ENCODE data around the gene OLFM4.

Gene OLFM4

DNA sequence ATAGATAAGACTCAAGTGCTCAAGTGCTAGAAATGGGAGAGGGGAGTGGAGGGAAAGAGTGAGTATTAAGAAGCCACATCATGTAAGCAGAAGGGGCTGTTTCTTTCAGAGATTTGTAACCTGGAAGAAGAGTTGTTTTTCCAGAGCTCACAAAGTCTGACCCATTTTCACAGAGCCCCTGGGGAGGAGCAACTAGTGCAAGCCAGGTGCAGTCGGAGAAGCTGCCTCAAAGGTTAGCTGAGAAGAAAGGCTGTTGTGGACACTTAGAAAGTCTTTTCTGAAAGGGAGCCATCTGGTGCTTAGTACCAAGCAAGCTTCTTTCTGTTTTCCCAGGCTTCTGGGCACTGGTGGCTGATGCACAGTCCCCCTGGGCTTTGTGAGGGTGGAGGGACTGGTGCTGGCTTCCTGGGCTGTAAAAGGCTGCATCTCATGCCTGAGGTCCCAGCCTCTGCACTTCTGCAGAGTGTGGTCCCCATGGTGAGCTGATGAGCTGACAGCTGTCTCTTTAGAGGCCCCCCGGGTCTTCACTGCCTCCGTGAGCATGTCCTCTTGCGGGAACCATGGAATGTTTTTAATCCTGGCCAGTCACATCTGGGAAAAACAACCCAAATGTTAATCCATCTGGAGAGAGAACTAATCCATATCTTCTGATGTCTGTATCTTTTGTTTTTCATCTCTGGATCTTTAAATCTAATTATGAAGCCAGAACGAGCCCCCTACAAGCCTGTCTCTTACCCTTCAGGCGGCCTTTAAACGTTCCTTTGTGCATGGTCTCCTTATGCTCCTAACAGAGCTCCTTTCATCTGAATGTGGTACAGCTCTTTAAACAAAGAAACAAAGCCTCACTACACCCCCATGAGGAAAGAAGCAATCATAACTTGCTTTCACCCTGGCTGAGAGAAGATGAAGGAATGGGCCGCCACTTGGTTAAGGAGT lies 40.2 kb downstream of the OLFM4 start:
- DNase-seq (ENCODE audit: low spot score) = peak; percentile 4

DNA sequence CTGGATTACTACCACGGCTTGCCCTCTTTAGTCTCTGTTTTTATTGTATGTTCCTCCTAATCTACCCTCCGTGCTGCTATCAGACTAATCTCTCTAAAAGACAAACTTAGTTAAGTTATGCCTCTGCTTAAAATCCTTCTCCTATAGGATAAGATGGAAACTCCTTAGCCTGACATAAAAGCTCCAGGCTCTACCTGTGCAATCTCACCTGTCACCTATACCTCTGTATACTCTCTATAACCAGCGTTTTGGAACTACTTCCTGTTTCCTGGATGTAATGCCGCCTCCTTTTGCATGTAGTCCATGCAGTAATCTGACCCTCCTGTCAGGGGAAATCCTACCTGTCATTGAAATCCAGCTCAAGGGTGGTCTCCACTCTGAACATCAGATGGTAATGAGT lies 41.2 kb downstream of the OLFM4 start:
- DNase-seq (ENCODE audit: low spot score) = no peak

DNA sequence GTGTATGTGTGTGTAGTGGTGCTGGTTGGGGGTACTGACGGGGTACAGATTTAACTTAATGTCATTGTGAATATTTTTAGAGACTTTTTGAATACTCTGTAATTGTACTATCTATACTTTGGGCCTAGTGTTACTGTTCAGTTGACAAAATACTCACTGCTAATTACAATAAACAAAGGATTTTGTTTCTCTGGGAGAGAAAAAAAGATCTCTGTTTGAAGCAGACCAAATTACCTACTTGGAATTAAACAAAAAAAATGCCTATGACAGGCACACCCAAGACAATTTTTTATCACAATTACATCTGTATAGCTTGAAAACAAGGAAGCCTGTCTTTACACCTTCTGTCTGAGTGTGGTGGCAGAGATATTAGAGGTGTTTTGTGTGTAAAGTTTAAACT lies 45.1 kb downstream of the OLFM4 start:
- no peak for DNase-seq (ENCODE audit: low spot score)

DNA sequence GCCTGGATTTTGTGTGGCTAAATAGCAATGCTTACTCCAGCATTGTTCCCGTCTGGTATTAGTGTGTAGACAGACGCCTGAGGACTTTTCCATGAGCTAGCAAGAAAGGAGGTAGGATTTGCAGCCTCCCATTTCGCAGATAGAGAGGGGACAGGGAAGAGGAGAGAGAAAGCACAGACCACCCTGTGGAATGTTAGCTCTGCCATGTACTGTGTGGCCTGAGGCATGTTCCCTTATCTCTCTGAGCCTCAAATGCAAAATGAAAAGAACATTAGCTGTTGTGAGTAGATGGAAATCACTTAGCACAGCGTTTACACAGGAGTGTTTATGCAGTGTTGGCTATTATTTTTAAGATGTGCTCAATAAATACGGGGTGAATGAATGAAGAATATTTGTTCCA lies 45.5 kb downstream of the OLFM4 start:
- no peak for DNase-seq (ENCODE audit: low spot score)

DNA sequence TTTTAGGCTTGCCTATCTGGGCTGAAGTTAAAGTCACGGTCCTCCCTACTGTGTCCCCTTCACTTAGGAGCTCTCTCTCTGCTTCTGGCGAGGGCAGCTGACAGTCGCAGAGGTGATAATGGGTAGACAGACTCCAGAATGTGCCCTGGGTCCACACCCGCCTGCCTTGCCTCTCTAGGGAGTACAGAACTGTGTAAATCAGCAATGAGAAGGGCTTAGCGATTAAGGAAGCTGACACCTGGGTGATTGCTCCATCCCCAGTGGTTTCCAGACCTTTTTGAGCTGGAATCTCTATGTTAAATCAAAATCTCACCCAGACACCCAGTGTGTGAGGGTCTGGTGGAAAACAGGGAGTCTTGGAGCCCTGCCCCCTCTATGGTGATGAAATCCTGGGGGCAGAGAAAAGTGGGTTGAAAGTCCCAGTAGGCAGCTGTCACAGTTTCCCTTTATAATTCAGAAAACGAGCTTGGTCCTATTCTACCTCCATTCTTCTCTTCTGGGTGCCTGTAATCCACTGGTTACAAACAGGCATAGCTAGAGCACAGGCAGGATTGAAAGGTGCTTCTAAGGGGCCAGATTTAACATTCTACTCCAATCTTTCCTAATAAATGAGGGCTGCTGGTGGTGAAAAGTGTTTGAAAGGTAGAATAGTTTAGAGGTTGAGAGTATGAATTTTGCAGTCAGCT lies 46.9 kb downstream of the OLFM4 start:
- no peak for DNase-seq (ENCODE audit: low spot score)

DNA sequence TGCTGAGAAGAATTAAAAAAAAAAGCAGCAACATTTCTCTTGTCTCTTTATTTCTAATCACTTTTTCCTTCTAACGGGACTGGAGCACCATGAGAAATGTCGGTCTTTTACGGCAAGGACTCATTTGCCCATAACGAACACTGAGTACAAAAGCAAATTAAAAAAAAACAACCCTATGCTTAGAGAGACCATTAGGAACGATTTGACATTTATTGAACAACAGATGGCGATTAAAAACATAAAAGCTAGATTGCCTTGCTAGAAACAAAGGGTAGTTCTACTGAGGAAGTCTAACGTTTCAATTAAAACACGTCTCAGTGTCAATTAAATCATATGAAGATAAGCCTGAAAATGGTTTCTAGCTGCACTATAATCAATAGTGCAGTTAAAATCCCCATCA lies 51.1 kb downstream of the OLFM4 start:
- DNase-seq (ENCODE audit: low spot score) = no peak

DNA sequence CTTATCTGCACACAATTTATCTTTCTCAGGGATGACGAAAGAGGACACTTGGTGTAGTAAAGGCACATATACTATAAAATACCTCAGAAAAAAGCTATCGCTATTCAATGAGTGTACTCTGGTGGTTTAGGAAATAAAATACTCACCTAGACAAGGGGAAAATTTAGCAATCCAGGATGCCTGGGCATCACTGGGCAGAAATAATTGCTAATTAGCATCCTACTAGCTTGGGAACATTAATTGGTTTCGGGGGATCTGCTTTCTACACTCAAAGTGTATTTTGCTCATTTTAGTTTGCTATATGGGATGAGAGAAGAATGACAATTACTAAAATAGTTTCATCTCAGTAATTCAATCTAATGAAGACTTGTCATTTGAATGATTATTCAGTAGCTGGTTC lies 60.3 kb downstream of the OLFM4 start:
- no peak for DNase-seq (ENCODE audit: low spot score)

DNA sequence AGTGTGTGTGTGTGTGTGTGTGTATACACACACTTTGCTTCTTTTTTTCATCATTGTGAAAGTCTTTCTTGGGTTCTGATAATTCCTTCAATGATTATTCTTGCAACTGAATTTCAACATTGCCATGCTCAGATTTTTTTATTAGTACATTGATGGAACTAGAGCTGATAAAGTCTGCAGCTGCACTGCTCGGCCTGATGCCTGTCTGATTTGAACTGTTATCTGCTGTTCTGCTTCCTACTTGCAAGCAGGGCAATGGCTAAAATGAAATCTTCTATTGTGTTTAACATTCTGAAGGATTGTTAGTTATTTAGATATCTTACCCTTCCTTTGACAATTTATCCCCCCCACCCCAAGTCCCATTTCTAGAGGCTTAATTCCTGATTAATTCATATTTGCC lies 61.3 kb downstream of the OLFM4 start:
- no peak for DNase-seq (ENCODE audit: low spot score)

DNA sequence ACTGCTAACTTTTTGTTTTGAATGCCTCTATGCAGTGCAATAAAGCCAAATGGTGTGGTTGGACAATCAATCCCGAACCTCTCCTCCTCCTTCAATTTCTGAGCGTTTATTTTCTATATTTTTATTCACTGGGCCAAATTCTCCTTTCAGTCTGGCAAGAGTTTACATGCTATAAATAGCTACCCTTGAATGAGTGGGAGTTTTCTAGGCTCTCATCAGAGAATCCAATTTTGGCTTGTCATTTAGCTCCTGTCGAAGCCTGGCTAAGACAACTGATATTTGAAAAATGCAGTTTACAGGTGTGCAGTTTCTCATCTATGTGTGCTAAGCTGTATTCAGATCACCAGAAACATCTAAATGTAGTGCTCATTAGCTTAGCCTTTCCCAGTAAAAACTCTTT lies 61.8 kb downstream of the OLFM4 start:
- no peak for DNase-seq (ENCODE audit: low spot score)

DNA sequence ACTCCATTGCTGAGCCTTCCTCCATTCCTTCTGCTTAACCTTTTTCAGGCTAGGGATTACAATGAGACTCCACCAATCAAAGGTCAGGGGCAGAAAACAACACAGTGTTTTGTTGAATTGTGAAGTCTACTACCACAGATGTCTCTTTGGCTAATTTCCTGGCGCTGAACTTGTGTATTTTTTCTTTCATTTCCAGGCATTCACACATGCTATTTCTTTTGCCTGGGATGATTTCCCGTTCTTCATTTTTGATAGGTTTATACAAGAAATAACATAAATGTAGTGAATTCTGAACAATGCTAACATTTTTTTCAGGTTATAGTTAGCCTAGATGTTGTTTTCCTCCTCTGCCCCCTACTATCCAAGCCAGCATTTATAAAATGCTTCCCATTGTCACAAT lies 64.3 kb downstream of the OLFM4 start:
- DNase-seq (ENCODE audit: low spot score) = no peak

DNA sequence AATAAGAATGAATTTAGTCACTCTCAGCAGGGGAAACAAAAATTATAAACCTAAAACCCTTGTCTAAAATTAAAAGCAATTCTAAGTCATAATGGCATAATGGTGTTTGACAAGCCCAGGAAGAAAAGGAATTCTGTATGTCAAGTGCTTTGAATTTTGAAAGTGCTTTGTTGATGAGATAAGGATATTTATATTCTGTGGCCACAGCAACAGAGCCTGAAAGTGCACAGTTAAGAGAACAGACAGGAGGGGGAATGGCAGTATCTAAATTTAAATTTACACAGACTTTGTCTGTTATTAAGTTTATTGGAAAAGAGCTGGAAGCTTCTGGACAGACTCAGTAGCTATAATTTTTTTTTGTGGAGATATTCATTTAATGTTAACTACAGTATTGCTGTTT lies 69.8 kb downstream of the OLFM4 start:
- DNase-seq (ENCODE audit: low spot score) = no peak

DNA sequence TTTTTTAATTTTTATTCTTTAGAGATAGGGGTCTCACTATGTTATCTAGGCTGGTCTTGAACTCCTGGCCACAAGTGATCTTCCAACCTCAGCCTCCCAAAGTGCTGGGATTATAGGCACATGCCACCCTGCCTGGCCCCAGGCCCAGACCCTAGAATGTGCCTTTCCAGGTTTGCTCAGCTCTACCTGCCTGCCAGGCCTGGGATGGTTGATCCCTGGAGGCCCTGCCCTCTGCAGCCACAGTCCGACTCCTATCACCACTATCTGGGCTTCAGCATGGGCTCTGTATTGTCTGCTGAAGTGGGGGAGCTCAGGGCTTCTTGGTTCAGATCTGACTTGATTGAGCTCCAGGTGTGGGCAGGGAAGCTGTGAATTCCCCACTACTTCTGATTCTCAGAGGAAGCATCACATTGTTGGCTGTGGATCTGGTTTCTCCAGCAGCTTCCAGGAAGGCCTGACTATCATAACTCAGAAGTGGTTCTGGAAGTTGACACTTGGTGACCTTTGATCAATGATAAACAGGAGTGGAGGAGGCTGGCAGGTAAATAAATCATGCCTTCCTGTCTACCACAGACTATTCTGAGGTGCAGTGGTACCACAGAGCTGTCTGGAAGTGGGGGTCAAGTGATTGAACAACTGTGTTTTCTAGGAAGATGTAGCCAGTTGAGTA lies 71.9 kb downstream of the OLFM4 start:
- no peak for DNase-seq (ENCODE audit: low spot score)
